Fibroblast of lung (primary cell): ENCODE results near the gene SEMA4C.

Source experiments
- EZH2 ChIP-seq: IDR thresholded peaks from 2 replicates; pipeline ENCODE4 v1.5.1; 2012; ENCODE audit warnings: low read length, control low read depth, mild to moderate bottlenecking; ENCODE audit errors: missing control alignments
- TF ChIP-seq, protein P1 (sequence below), 2 donors: IDR thresholded peaks in 1 of 2; conservative IDR thresholded peaks in 1 of 2; 1 replicate in 1 of 2; 2 replicates in 1 of 2; pipeline ENCODE4 v1.5.1; 2011 to 2012; ENCODE audit warnings: low read length in 2 of 2, control low read depth in 1 of 2, inconsistent platforms in 1 of 2, low read depth in 1 of 2, mild to moderate bottlenecking in 1 of 2

DNA sequence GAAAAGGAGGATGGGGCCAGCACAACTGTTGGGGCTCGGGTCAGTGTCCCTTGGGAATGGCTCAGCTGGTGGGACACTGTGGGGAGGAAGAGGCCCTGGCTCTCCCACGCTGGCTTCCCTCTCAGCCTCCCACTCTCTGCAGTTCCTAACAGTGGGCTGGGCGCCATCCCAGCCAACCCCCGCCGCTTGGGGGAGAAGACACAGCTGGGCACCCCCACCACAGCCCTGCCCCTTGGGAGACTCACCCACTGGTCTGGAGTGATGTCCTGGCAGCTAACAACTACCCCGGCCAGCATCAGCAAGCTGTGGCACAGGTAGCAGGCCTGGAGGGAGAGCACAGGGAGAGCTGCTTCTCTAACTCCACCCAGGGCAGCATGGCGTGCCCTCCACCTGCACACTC lies 8.3 kb upstream of the SEMA4C start:
- TF ChIP-seq, protein P1, sequence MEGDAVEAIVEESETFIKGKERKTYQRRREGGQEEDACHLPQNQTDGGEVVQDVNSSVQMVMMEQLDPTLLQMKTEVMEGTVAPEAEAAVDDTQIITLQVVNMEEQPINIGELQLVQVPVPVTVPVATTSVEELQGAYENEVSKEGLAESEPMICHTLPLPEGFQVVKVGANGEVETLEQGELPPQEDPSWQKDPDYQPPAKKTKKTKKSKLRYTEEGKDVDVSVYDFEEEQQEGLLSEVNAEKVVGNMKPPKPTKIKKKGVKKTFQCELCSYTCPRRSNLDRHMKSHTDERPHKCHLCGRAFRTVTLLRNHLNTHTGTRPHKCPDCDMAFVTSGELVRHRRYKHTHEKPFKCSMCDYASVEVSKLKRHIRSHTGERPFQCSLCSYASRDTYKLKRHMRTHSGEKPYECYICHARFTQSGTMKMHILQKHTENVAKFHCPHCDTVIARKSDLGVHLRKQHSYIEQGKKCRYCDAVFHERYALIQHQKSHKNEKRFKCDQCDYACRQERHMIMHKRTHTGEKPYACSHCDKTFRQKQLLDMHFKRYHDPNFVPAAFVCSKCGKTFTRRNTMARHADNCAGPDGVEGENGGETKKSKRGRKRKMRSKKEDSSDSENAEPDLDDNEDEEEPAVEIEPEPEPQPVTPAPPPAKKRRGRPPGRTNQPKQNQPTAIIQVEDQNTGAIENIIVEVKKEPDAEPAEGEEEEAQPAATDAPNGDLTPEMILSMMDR (conservative IDR thresholded peaks at IDR 0.05 in 1 of 2, IDR thresholded peaks at IDR 0.05 in 1 of 2; ENCODE audit: low read depth in 1 of 2, low read length in 2 of 2), result no peak
- no peak for TF ChIP-seq EZH2
